ENCODE data around the gene FMN2.

FMN2 gene

GRCh38 chr1:240387051-240387450, 295.4 kb downstream of the FMN2 start:
- H3K4me3 ChIP-seq (ENCODE audit: low read depth, low read length) = no peak overlapping the region
- no peak for TF ChIP-seq CTCF (conservative IDR thresholded peaks at IDR 0.05; ENCODE audit: low read depth, low read length)
- DNase-seq (ENCODE audit: low read depth) = no peak

GRCh38 chr1:240391660-240392260, 300.1 kb downstream of the FMN2 start:
- H3K4me3 ChIP-seq (ENCODE audit: low read depth, low read length) = no peak overlapping the region
- TF ChIP-seq CTCF (conservative IDR thresholded peaks at IDR 0.05; ENCODE audit: low read depth, low read length) = no peak
- no peak for DNase-seq (ENCODE audit: low read depth)

GRCh38 chr1:240394353-240394752, 302.7 kb downstream of the FMN2 start:
- no peak for TF ChIP-seq CTCF (conservative IDR thresholded peaks at IDR 0.05; ENCODE audit: low read depth, low read length)
- H3K4me3 ChIP-seq (ENCODE audit: low read depth, low read length) = no peak overlapping the region
- DNase-seq (ENCODE audit: low read depth) = no peak

- no peak for TF ChIP-seq CTCF (conservative IDR thresholded peaks at IDR 0.05; ENCODE audit: low read depth, low read length)
- no peak overlapping the region for H3K4me3 ChIP-seq (ENCODE audit: low read depth, low read length)
- DNase-seq (ENCODE audit: low read depth) = no peak
Observed at GRCh38 chr1:240395336-240395735, 303.7 kb downstream of the FMN2 start.

- DNase-seq (ENCODE audit: low read depth) = peak; percentile 86
- no peak overlapping the region for H3K4me3 ChIP-seq (ENCODE audit: low read depth, low read length)
- no peak for TF ChIP-seq CTCF (conservative IDR thresholded peaks at IDR 0.05; ENCODE audit: low read depth, low read length)
Observed at GRCh38 chr1:240399381-240399780, 307.7 kb downstream of the FMN2 start.

- no peak overlapping the region for H3K4me3 ChIP-seq (ENCODE audit: low read depth, low read length)
- DNase-seq (ENCODE audit: low read depth) = peak; percentile 10
- TF ChIP-seq CTCF (conservative IDR thresholded peaks at IDR 0.05; ENCODE audit: low read depth, low read length) = no peak
Observed at GRCh38 chr1:240401731-240402130, 310.0 kb downstream of the FMN2 start.

GRCh38 chr1:240402326-240402725, 310.6 kb downstream of the FMN2 start:
- no peak for TF ChIP-seq CTCF (conservative IDR thresholded peaks at IDR 0.05; ENCODE audit: low read depth, low read length)
- H3K4me3 ChIP-seq (ENCODE audit: low read depth, low read length) = no peak overlapping the region
- DNase-seq (ENCODE audit: low read depth) = no peak

Data from choroid plexus epithelial cell (primary cell).